Stimulated activated naive CD4-positive, alpha-beta T cell (primary cell): Measurements from ENCODE around the gene PNISR.

ENCODE experiments used
- DNase-seq, 6 experiments: peaks; one replicate each; lab custom pipeline; 2025; lab: John Stamatoyannopoulos, UW

PNISR gene

GRCh38 chr6:99402448-99402847, 22.7 kb downstream of the PNISR start:
- DNase-seq, result no peak

DNA sequence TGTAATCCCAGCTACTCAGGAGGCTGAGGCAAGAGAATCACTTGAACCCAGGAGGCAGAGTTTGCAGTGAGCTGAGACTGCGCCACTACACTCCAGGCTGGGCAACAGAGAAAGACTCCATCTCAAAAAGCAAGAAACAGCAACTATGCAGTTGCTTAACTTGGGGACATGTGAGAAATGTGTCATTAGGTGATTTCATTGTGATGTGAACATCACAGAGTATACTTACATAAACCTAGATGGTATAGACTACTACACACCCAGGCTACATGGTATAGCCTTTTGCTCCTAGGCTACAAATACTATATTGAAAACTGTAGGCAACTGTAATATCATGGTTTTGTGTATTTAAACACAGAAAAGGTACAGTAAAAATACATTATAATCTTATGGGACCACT, 27.8 kb downstream of the PNISR start:
- DNase-seq, result no peak

- DNase-seq, result peak; percentile 21 to 70 (median 59)
Measured at GRCh38 chr6:99393698-99394531, 31.2 kb downstream of the PNISR start, which contains the start of gene COQ3. Gene COQ3, minus strand, starts transcription at chr6:99394195. Its CDS starts 16 bp downstream, at chr6:99394179.

GRCh38 chr6:99393366-99393697, 31.8 kb downstream of the PNISR start:
- no peak for DNase-seq

GRCh38 chr6:99390896-99391295, 34.2 kb downstream of the PNISR start:
- DNase-seq, result no peak

GRCh38 chr6:99384507-99384906, 40.6 kb downstream of the PNISR start:
- DNase-seq, result no peak

DNA sequence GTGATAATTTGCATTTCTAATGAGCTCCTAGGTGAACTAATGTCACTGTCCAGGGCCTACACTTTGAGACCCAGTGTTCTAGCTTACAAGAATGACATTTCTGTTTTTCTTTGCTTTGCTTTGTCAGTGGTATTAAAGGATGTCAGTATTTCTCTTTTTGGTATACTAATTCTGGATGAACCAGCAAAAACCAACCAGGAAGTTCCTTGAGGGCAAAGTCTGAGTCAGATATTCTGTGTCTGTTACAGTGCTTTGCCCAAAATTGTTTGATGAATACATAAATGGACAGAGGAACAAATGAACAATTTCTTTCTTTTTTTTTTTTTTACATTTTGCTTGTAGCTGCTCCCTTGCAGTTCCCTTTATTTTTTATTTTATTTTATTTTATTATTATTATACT, 46.5 kb downstream of the PNISR start:
- no peak for DNase-seq

DNA sequence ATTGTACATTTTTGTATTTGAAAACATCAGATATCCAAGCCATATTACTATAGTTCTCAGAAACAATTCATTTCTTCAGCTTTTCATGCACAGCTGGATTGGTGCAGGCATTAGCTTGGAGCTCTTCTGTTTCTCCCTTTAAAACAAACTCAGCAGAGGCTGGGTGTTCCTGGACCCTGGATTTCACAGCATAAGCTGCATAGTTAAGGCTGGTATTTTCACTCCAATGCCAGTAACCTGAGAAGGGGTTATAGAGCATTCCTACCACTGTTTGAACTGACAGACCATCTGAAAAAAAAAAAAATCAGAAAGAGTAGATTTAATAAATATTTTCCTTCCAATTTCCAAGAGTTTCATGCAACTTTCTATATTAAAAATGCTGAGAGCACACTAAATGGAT, 55.6 kb downstream of the PNISR start:
- DNase-seq, result no peak

DNA sequence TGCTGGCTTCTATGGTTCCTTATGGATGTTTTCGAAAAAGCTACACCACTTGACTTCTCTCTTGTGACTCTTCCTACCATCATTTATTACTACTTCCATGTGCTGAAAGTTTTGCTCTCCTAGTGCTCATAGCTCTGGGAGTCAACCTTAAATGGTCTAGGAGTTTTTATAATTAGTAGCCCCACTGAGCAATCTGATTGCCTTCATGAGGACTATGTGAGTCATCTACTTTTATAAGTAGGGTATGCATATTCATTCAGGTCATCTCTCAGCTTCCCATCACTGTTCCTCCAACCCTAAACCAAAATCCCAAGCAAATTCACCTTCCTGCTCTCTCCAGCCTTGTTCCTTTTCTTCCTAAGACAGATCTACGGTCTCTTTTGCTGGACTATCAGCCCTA, 58.3 kb downstream of the PNISR start:
- DNase-seq, result no peak

DNA sequence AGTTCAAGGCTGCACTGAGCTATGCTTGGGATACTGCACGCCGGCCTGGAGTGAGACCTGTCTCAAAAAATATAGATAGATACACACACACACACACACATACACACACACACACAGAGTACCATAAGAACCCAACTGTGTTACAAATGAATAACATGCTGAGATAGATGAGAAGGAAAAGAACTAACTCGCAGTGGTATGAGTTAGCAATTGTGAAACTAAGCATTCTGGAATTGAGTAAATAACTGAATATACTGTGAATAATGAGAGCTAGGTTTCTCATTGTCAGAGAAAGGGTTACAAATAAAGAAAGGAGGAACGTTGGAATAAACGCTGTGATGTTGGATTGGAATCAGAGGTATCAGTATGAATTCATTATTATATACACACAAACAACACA, 61.1 kb downstream of the PNISR start:
- DNase-seq, result no peak

DNA sequence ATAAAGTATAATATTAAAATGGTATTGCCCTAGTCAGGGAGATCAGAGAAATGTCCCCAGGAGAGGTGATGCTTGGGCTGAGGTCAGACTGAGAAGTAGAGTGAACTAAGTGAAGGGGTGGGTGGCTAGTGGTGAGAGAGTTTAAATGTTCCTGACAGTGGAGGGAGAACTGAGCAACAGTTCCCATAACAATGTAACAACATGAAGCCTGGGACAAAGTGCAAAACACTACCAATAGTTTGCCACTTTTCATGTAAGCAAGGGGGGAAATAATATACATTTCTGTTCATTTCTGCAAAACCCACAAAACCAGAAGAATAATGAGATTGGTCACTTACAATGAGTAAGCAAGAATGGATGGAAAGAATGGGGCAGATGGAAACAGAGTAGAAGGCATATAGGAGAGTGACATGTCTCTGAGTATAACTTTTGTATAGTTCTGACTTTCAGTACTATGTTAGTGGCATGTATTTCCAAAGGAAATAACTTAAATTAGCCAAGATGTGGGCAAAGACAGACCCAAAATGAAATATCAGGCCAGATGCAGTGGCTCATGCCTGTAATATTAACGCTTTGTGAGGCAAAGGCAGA, 62.3 kb downstream of the PNISR start:
- no peak for DNase-seq

- DNase-seq, result no peak
Measured at GRCh38 chr6:99359800-99360199, 65.3 kb downstream of the PNISR start.

GRCh38 chr6:99356641-99357040, 68.5 kb downstream of the PNISR start:
- DNase-seq, result no peak

- DNase-seq, result no peak
Measured at GRCh38 chr6:99354983-99355382, 70.1 kb downstream of the PNISR start.

GRCh38 chr6:99353126-99353525, 72.0 kb downstream of the PNISR start:
- no peak for DNase-seq

GRCh38 chr6:99350573-99350972, 74.5 kb downstream of the PNISR start:
- DNase-seq, result no peak

DNA sequence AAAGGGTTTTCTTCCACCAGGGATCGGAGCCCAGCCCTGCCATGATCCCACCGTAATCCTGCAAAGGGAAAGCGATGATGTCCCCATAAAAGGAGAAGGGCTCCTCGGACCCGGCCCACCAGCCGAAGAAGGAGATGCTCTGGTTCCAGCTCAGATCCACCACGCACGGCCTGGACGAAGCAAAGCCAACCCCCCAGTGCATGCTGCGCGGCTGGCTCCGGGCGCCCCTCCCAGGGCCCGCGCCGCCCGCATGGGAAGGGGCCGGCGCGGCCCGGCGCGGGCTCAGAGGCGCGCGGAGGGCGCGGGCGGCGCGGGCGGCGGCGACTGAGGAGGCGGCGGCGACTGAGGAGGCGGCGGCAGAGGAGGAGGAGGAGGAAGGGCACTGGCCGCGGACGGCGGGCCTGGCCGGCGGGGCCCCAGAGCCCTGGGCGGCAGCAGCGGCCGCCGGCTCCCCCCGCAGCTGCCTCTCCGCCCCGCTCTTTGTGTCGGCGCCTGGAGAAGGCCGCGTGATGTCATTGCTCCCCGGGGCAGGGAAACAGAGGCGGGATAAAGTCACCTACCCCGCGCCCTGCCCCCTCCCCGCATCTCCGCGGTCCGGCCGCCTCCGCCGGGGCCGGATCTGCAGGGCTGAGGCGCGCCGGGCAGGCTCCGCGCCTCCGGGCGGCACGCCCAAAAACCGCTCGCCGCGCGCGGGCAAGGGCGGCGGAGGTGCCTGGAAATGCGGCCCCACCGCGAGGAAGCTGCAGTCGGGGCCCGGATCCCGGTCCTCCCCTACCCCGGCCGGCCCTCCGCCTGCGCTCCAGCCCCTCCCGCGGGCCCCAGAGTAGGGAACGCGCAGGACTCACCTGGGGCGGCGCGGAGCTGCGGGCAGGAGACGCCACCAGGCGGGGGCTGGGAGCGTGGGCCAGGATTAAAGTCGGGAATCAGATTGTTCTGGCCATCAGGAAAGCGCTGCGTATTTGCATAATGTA, 75.7 kb downstream of the PNISR start, which contains the start of gene FAXC:
Gene FAXC, minus strand, starts transcription at position 504 of the 971 bp plus-strand sequence. Its CDS starts 302 bp downstream, at position 202.
- DNase-seq, result no peak

- no peak for DNase-seq
Measured at GRCh38 chr6:99348288-99349170, 76.6 kb downstream of the PNISR start.
